Measurements from ENCODE around the gene COL5A3. TPM values are rescaled to one million over a fixed set of nuclear protein-coding genes. Genes with fewer than 3 reads are reported as not detected.

COL5A3 gene
- 1 to 10 TPM; 1.2 to 9.1 (median 4.1) TPM for total RNA-seq

DNA sequence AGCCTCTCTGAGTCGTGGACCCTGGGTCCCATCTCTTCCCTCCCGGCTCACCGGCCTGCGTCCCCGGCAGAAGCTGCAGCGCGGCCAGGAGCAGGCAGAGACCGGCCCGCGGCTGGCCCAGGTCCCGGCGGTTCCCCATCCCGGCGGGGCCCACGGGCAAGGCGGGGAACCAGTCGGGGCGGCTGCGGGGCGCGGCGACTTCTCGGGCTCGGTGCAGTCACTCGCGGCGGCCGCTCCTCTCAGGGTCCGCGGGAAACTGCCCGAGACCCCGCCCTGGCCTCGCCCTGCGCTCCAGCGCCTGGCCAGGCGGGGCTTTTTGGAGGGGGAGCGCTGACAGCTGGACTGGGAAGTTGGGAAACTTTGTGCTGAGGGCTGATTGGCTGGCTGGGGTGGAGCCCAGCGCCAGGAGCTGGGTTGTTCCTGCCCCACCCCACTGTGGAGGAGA is at the start of gene COL5A3:
COL5A3 (minus strand) TSS at position 258 of the 445 bp plus-strand sequence; CDS start at position 139, 119 bp downstream.
- Histone ChIP-seq H3K9me3 (no peaks in the 10 kb centered on the region), H3K27me3 (no peaks in the 10 kb centered on the region), H3K36me3 (no peaks in the 10 kb centered on the region), H3K4me1 (peaks cover 0 to 38% (median 2%) of the 10 kb centered on the region in 4 donors), H3K27ac (peak within 1 kb of the TSS in 3 of 4 donors; percentile 55 to 77 (median 60)), H3K4me3 (peak within 1 kb of the TSS; percentile 22 to 57 (median 35))
- TF ChIP-seq POLR2A (IDR thresholded peaks at IDR 0.05) (no peak), CTCF (IDR thresholded peaks at IDR 0.05) (no peak)
- peak in 2 of 3 donors; percentile 58 to 59 for DNase-seq

GRCh38 chr19:10052602-10053360 is 42.5 kb upstream of the COL5A3 start:
- Histone ChIP-seq H3K27ac (no peak overlapping the region), H3K4me3 (no peak overlapping the region), H3K36me3 (no peaks in the 10 kb centered on the region), H3K9me3 (no peaks in the 10 kb centered on the region), H3K4me1 (no peaks in the 10 kb centered on the region), H3K27me3 (no peaks in the 10 kb centered on the region)
- TF ChIP-seq CTCF (IDR thresholded peaks at IDR 0.05) (no peak), POLR2A (IDR thresholded peaks at IDR 0.05) (no peak)
- no peak for DNase-seq

DNA sequence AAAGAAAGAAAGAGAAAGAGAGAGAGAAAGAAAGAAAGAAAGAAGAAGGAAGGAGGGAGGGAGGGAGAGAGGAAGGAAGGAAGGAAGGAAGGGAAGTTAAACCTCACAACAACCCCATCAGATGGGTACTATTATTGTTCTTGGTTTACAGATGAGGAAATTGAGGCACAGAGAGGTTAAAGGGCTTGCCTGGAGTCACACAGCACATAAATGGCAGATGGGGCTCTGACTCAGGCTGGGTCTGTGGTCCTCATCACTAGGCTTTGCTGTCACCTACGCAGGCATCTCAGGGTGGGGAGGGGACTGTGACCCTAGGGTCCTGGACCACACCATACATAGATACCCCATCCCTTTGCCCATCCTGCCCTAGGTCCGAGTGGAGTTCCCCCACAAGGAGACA is 39.3 kb upstream of the COL5A3 start:
- Histone ChIP-seq H3K4me3 (no peak overlapping the region), H3K27ac (no peak overlapping the region), H3K27me3 (no peaks in the 10 kb centered on the region), H3K9me3 (peaks cover 0 to 5% (median 0%) of the 10 kb centered on the region in 4 donors), H3K4me1 (no peaks in the 10 kb centered on the region), H3K36me3 (no peaks in the 10 kb centered on the region)
- TF ChIP-seq POLR2A (IDR thresholded peaks at IDR 0.05) (no peak), CTCF (IDR thresholded peaks at IDR 0.05) (no peak)
- no peak for DNase-seq

GRCh38 chr19:10045371-10045770 is 35.1 kb upstream of the COL5A3 start:
- H3K9me3 ChIP-seq, result peaks cover 0 to 17% (median 0%) of the 10 kb centered on the region in 4 donors
- no peaks in the 10 kb centered on the region for H3K36me3 ChIP-seq
- H3K27me3 ChIP-seq, result no peaks in the 10 kb centered on the region
- no peak for DNase-seq
- H3K4me3 ChIP-seq, result no peak overlapping the region
- no peak for TF ChIP-seq CTCF (IDR thresholded peaks at IDR 0.05)
- TF ChIP-seq POLR2A (IDR thresholded peaks at IDR 0.05), result no peak
- H3K4me1 ChIP-seq, result no peaks in the 10 kb centered on the region
- H3K27ac ChIP-seq, result no peak overlapping the region

GRCh38 chr19:10044390-10044789 is 34.1 kb upstream of the COL5A3 start:
- no peak for DNase-seq
- peaks cover 0 to 17% (median 0%) of the 10 kb centered on the region in 4 donors for H3K9me3 ChIP-seq

More at GRCh38 chr19:10044390-10044789, 34.1 kb upstream of the COL5A3 start:
- Histone ChIP-seq H3K4me1 (no peaks in the 10 kb centered on the region), H3K27ac (no peak overlapping the region), H3K4me3 (no peak overlapping the region), H3K36me3 (no peaks in the 10 kb centered on the region), H3K27me3 (no peaks in the 10 kb centered on the region)
- TF ChIP-seq CTCF (IDR thresholded peaks at IDR 0.05) (no peak), POLR2A (IDR thresholded peaks at IDR 0.05) (no peak)

Data from Peyer's patch (tissue), 4 donors.